IPS DF 6.9 (cell line): ENCODE data around the gene HMCES.

Source experiments
- DNase-seq: peaks from one replicate; pipeline ENCODE4 v3.0.0-alpha.2; 2013; ENCODE audit warnings: low read depth, low spot score
- H3K27ac ChIP-seq: one replicate; pipeline ENCODE4 v1.5.1; 2013; ENCODE audit warnings: low read length, control low read depth
- H3K27me3 ChIP-seq: 2 replicates; pipeline ENCODE4 v1.6.1; 2013; ENCODE audit warnings: mild to moderate bottlenecking, low read length; ENCODE audit not compliant: control insufficient read depth, insufficient read depth
- H3K36me3 ChIP-seq: 2 replicates; pipeline ENCODE4 v1.6.1; 2013; ENCODE audit warnings: low read length; ENCODE audit not compliant: control insufficient read depth, insufficient read depth
- H3K4me1 ChIP-seq: 2 replicates; pipeline ENCODE4 v1.6.1; 2013; ENCODE audit warnings: low read length; ENCODE audit not compliant: control insufficient read depth, insufficient read depth
- H3K4me3 ChIP-seq: 2 replicates; pipeline ENCODE4 v1.5.1; 2013; ENCODE audit warnings: mild to moderate bottlenecking, low read length
- H3K9me3 ChIP-seq: 2 replicates; pipeline ENCODE4 v1.6.1; 2013; ENCODE audit warnings: low read length, inconsistent platforms; ENCODE audit not compliant: control insufficient read depth, insufficient read depth
- WGBS: extraction: QIAGEN DNeasy Blood & Tissue Kit; methylation state at CpG from one replicate; pipeline ENCODE4 v1.1.7; 2013; ENCODE audit warnings: mixed read lengths, missing lambda C conversion rate; ENCODE audit not compliant: insufficient read length, insufficient coverage; 5-methylcytosine and 5-hydroxymethylcytosine counted together

HMCES gene, protein sequence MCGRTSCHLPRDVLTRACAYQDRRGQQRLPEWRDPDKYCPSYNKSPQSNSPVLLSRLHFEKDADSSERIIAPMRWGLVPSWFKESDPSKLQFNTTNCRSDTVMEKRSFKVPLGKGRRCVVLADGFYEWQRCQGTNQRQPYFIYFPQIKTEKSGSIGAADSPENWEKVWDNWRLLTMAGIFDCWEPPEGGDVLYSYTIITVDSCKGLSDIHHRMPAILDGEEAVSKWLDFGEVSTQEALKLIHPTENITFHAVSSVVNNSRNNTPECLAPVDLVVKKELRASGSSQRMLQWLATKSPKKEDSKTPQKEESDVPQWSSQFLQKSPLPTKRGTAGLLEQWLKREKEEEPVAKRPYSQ

DNA sequence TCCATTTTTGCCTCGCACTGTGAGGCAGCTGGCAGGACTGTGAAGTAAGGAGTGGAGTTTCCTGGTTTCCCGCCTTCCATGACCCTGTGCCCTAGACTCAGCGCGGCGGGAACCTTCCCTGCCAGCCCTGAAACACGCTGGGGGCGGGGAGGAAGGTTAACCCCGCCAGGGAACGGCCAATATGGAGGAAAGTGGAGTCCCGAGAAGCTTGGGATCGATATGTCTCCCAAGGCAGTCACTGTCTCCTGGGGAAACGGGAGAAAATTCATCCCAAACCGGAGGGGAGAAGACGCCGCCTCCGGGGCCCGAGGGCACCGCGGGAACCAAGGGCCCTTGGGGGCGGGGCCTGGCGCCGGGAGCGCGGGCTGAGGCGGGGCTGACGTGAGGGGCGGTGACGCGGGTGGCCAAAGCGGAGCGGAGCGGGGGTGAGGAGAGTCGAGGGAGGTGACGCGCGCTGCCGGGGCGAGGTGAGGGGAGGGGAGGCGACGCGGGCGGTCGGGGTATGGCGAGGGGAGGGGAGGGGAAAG, at the start of gene HMCES:
Gene HMCES (plus strand): TSS at position 432 of the 527 bp plus-strand sequence. CDS start 863 bp downstream, outside the sequence.
- Histone ChIP-seq H3K27me3 (no peaks in the 10 kb centered on the region), H3K36me3 (peaks cover 13% of the 10 kb centered on the region), H3K9me3 (no peaks in the 10 kb centered on the region), H3K27ac (no peak within 1 kb of the TSS), H3K4me1 (peaks cover 2% of the 10 kb centered on the region; the same call in 1 of the 2 replicates), H3K4me3 (peak within 1 kb of the TSS; percentile 57)
- WGBS = no CpG with 5 or more reads among the region's 44 CpGs
- peak; percentile 82 for DNase-seq

DNA sequence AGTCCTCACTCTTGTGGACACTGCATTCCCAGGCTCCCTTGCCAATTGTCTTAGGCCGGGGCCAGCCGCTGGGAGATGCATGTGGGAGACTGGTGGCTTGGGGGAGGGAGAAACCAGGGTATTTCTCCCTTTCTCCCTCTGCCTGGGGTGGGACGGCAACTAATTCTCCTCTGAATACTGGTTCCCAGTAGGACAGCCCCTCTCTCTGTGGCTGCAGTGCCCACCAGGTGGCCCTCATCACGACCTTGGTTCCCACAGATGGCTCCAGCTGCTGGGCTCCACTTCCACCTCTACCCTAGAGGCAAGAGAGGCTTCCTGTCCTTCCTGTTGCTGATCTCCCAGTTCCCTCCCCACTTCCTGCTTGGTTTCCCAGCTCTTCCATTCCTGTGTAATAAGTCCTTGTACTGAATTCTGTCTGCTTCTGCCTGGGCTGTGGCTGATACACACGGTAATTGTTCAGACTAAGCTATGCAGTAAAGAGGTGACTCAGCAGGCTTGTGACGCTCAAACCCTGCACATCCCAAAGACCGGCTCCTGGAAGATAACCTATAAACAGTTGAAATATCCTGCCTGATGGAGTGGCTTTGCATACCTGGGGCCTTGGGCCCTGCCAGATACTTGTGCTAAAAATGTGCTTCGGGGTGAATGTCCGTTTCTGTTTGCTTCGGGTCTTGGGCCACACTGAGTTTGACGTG, 49.6 kb upstream of the HMCES start:
- no peaks in the 10 kb centered on the region for H3K9me3 ChIP-seq
- WGBS = no CpG with 5 or more reads among the region's 11 CpGs
- no peaks in the 10 kb centered on the region for H3K36me3 ChIP-seq
- no peaks in the 10 kb centered on the region for H3K27me3 ChIP-seq
- H3K27ac ChIP-seq = no peak overlapping the region
- no peak overlapping the region for H3K4me3 ChIP-seq
- peaks cover 4% of the 10 kb centered on the region for H3K4me1 ChIP-seq
- no peak for DNase-seq

DNA sequence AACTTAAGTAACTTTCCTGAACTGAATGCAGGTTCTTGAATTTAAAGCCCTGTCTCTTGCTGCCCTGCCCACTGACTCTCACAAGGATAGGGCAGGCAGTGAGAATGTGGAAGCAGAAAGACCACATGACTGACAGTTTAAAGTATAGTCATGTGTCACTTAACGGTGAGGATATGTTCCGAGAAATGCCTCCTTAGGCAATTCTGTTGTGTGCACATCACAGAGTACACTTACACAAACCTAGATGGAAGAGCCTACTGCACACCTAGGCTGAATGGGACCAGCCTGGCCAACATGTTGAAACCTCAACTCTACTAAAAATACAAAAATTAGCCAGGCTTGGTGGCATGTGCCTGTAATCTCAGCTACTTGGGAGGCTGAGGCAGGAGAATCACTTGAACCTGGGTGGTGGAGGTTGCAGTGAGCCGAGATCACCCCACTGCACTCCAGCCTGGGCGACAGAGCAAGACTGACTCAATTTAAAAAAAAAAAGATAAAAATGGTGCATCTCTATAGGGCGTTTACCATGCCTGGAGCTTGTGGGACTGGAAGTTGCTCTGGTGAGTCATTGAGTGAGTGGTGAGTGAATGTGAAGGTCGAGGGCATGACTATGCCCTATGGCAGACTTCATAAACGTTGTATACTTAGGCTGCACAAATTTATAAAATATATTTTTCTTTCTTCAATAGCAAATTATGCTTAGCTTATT, 48.2 kb upstream of the HMCES start:
- no peak for DNase-seq
- H3K36me3 ChIP-seq = no peaks in the 10 kb centered on the region
- no peak overlapping the region for H3K4me3 ChIP-seq
- no peaks in the 10 kb centered on the region for H3K27me3 ChIP-seq
- H3K4me1 ChIP-seq = peaks cover 4% of the 10 kb centered on the region
- no CpG with 5 or more reads among the region's 7 CpGs for WGBS
- no peak overlapping the region for H3K27ac ChIP-seq
- no peaks in the 10 kb centered on the region for H3K9me3 ChIP-seq

DNA sequence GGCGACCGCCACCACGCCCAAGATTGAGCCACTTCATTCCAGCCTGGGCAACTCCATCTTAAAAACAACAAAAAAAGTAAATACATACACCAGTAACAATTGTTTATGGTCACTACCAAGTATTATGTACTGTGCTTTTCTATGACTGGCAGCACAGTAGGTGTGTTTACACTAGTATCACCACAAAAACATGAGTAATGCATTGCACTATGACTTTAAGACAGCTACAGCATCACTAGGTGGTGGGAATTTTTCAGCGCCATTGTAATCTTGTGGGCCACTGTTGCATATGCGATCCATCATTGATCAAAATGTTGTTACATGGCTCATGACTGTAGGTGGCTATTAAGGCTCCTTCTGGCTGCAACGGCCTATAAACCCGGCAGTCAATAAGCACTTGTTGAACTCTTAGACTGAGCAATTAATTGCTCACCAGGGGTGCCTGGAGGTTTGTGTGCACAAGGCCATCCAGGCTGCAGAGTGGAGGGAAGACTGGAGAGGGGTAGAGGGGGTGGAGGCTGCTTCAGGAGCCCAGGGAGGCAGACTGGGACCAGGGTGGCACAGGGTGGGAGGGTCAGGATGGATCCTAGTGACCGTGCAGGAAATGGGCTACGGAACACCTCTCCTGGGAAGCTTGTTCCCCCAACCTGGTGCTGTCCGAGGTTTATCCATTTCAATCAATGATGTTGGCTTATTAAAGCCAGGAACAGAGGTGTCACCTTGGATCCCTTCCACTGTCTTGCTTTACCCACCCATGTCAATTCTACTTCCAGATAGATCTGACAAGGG, 47.1 kb upstream of the HMCES start:
- Histone ChIP-seq H3K4me1 (peaks cover 4% of the 10 kb centered on the region), H3K36me3 (no peaks in the 10 kb centered on the region), H3K9me3 (no peaks in the 10 kb centered on the region), H3K27me3 (no peaks in the 10 kb centered on the region), H3K4me3 (no peak overlapping the region), H3K27ac (no peak overlapping the region)
- no peak for DNase-seq
- WGBS = no CpG with 5 or more reads among the region's 10 CpGs

DNA sequence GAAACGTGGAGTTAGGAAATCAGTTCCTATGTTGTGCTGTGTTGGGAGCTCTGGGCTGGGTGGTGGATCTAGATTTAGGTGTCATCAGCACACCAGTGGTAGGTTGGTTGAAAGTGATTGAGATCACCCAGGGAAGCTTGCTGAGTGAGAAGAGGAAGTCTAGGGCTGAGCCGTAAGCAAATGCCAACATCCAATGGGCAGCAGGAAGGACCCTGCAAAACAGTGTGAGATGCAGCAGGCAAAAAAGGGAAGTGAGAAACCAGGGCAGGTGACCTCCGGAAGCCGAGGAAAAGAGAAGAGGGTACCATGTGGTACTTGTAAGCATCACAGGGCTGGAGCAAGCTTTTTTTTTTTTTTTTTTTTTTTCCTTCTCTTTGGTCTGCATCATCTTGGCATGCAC, 45.1 kb upstream of the HMCES start:
- no peaks in the 10 kb centered on the region for H3K36me3 ChIP-seq
- H3K9me3 ChIP-seq = no peaks in the 10 kb centered on the region
- no CpG with 5 or more reads among the region's 4 CpGs for WGBS
- peaks cover 4% of the 10 kb centered on the region; the same call in 1 of the 2 replicates for H3K4me1 ChIP-seq
- no peak for DNase-seq
- no peak overlapping the region for H3K27ac ChIP-seq
- H3K27me3 ChIP-seq = no peaks in the 10 kb centered on the region
- H3K4me3 ChIP-seq = no peak overlapping the region

DNA sequence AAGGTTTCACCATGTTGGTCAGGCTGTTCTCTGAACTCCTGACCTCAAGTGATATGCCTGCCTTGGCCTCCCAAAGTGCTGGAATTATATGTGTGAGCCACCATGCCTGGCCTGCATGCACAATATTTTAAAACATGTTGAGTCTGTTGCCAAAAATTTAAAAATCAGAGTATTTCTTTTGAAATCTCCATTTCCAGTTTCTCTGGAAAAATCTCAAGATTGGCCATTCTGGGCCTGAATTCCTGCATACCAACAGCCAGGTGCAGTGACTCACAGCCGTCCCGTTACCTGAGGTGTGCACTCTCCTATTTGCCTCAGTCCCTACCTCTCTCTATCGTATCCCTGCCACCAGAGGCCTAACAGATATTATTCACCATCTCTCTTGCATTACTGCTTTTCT, 44.2 kb upstream of the HMCES start:
- no peaks in the 10 kb centered on the region for H3K9me3 ChIP-seq
- no peak overlapping the region for H3K4me3 ChIP-seq
- no peaks in the 10 kb centered on the region for H3K4me1 ChIP-seq
- no peak for DNase-seq
- H3K27ac ChIP-seq = no peak overlapping the region
- no peaks in the 10 kb centered on the region for H3K27me3 ChIP-seq
- H3K36me3 ChIP-seq = no peaks in the 10 kb centered on the region
- WGBS = no CpG with 5 or more reads among the region's 3 CpGs

DNA sequence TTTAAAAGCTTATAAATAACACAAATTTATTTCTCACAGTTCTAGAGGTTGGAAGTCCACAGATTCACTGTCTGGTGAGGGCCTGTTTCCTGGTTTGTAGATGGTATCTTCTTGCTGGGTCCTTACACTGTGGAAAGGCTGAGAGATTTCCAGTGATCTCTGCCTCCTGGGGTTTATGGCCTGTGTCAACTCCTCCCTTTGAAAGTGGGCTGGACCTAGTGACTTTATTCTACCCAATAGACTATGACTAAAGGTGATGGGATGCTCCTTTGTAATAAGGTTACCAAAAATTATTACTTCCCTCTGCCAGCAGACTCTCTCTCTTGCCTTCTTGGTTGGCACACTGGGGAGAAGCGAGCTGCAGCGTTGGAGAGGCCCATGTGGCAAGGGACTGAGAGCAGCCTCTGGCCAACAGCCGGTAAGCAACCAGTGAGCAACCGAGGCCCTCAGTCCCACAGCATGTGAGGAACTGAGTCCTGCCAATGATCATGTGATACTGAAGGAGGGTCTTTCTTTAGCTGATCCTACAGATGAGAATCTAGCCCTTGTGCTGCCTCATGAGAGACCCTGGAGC, 43.2 kb upstream of the HMCES start:
- Histone ChIP-seq H3K4me1 (no peaks in the 10 kb centered on the region; the same call in 1 of the 2 replicates), H3K9me3 (no peaks in the 10 kb centered on the region), H3K27ac (no peak overlapping the region), H3K4me3 (no peak overlapping the region), H3K36me3 (no peaks in the 10 kb centered on the region), H3K27me3 (no peaks in the 10 kb centered on the region)
- no peak for DNase-seq
- WGBS = no CpG with 5 or more reads among the region's 4 CpGs

DNA sequence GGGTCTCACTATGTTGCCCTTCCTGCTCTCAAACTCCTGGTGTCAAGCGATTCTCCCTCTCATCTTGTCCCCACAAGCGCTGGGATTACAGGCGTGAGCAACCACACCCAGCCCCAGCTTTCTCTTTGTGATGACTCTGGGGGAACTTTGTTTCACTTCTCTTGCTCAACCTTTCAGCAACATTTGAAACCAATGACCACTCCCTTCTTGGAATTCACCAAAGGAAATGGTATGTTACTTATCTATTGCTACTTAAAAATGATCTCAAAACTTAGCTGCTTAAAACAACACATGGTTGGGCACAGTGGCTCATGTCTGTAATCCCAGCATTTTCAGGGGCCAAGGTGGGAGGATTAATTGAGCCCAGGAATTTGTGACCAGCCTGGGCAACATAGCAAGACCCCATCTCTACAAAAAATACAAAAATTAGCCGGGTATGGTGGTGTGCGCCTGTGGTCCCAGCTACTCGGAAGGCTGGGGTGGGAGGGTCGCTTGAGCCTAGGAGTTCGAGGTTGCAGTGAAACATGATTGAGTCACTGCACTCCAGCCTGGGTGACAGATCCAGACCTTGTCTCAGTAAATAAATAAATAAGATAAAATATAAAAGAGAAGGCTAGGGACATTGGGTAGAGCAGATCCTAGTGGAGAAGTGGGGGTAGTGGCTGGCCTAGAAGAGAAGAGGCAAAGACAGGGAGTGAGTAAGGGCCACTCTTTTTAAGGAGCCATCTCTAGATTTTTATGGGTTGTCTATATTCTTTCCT, 39.5 kb upstream of the HMCES start:
- Histone ChIP-seq H3K4me3 (no peak overlapping the region), H3K27ac (no peak overlapping the region), H3K27me3 (no peaks in the 10 kb centered on the region), H3K9me3 (no peaks in the 10 kb centered on the region), H3K4me1 (no peaks in the 10 kb centered on the region; the same call in 1 of the 2 replicates), H3K36me3 (no peaks in the 10 kb centered on the region)
- no CpG with 5 or more reads among the region's 8 CpGs for WGBS
- DNase-seq = no peak

DNA sequence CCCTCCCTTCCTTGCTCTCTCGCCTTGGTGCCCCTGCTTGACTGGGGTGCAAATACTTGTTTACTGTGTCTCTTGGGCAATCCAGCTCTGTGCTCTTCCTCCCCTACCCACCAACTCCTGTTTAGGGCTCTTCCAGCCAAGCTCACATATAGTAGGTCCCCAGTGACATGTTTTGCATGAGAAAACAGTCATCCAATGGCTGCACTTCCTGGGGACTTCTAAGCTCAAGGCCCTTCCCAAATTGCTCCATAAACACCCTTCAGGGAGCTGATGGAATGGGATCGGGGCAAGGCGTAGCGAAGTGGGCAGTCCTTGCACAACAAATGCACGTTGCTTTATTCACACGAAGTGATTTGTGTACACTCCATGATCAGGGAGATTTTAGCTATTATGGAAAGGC, 38.7 kb upstream of the HMCES start:
- Histone ChIP-seq H3K27ac (no peak overlapping the region), H3K36me3 (no peaks in the 10 kb centered on the region), H3K9me3 (no peaks in the 10 kb centered on the region), H3K4me3 (no peak overlapping the region), H3K27me3 (no peaks in the 10 kb centered on the region), H3K4me1 (no peaks in the 10 kb centered on the region; the same call in 1 of the 2 replicates)
- WGBS = no CpG with 5 or more reads among the region's 6 CpGs
- DNase-seq = no peak
